Measurements from ENCODE around the gene RHOT1. TPM values are rescaled to one million over a fixed set of nuclear protein-coding genes. Genes with fewer than 3 reads are reported as not detected.

RHOT1 gene
- total RNA-seq, 1 donor from 2014 or later: 34.6 TPM

DNA sequence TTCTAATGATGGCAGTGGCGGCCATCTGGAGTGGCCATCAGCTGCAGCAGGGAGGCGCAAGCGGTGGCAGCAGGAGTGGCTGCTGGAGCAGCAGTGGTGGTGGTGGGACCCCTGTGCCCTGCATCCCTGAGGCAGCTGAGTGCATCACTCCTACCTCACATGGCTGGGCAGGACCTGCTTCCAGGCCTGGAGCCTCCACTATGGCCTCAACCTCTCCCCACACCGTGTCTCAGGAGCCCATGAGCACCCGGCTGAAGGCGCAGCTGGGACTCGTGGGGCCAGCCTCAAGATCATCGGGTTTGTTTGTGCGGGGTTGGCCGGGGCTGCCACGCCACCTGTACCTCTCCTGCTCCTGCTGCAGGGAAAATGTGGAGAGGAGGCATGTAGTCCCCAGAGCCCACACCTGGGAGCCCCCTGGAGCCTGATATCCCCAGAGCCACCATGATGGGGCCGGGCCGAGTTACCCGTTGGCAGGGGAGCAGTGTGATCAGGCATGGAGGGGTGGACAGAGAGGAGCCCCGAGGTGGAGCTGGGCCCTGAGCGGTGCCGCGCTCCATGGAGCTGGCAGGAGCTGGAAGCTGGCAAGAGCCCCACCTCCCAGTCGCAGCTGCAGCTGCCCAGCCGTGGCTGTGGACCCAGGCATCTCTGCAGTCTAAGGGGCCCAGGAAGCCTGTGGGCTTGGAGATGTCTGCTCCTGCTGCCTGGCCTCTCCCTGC is 16.7 kb downstream of the RHOT1 start:
- H3K27ac Mint-ChIP-seq: no peak overlapping the region
- peaks cover 37% of the 10 kb centered on the region for H3K36me3 Mint-ChIP-seq
- H3K4me1 Mint-ChIP-seq: peaks cover 6% of the 10 kb centered on the region
- no peaks in the 10 kb centered on the region for H3K27me3 Mint-ChIP-seq (ENCODE audit: low read depth)
- H3K9me3 Mint-ChIP-seq: peaks cover 9% of the 10 kb centered on the region
- H3K4me3 Mint-ChIP-seq: no peak overlapping the region
- TF ChIP-seq, protein P1, sequence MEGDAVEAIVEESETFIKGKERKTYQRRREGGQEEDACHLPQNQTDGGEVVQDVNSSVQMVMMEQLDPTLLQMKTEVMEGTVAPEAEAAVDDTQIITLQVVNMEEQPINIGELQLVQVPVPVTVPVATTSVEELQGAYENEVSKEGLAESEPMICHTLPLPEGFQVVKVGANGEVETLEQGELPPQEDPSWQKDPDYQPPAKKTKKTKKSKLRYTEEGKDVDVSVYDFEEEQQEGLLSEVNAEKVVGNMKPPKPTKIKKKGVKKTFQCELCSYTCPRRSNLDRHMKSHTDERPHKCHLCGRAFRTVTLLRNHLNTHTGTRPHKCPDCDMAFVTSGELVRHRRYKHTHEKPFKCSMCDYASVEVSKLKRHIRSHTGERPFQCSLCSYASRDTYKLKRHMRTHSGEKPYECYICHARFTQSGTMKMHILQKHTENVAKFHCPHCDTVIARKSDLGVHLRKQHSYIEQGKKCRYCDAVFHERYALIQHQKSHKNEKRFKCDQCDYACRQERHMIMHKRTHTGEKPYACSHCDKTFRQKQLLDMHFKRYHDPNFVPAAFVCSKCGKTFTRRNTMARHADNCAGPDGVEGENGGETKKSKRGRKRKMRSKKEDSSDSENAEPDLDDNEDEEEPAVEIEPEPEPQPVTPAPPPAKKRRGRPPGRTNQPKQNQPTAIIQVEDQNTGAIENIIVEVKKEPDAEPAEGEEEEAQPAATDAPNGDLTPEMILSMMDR (IDR thresholded peaks at IDR 0.05; ENCODE audit: unreplicated experiment): no peak
- DNase-seq (ENCODE audit: low spot score in 2 of 2, unreplicated experiment in 2 of 2): no peak

DNA sequence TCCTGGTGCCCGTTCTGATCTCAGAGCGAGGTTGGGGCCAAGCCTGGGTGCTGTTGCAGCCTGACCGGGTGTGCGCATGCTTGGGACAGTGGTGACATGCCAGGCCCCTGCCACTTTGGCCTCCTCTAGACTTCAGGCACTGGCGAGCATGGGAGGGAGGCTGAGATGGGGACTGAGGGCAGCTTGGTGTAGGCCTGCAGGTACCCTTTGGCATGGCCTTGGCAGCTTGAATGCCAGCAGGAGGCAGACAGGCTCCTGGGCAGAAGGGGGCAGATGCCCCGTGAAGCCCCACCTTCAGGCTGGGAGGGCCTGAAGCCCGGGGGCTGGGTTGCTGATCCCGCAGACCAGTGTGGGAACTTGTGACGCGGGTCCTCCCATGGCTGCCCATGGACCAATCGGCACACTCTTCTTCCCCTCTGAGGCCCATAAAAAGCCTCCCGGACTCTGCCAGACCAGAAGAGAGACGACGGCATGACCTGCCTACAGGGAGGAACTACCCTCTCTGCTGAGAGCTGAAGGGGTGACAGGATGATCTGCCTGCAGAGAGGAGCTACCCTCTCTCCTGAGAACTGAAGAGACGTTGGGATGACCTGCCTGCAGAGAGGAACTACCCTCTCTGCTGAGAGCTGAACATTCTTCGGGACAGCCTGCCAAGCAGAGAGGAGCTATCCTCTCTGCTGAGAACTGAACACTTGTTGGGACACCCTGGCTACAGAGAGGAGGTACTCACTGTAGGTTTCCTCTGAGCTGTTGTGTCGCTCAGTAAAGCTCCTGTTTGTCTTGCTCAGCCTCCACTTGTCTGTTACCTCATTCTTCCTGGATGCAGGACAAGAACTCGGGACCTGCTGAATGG is 17.5 kb downstream of the RHOT1 start:
- peaks cover 38% of the 10 kb centered on the region for H3K36me3 Mint-ChIP-seq
- no peak overlapping the region for H3K4me3 Mint-ChIP-seq
- DNase-seq (ENCODE audit: low spot score in 2 of 2, unreplicated experiment in 2 of 2): no peak
- H3K27me3 Mint-ChIP-seq (ENCODE audit: low read depth): no peaks in the 10 kb centered on the region
- peaks cover 6% of the 10 kb centered on the region for H3K4me1 Mint-ChIP-seq
- H3K9me3 Mint-ChIP-seq: peaks cover 9% of the 10 kb centered on the region
- no peak overlapping the region for H3K27ac Mint-ChIP-seq
- TF ChIP-seq, protein P1 (IDR thresholded peaks at IDR 0.05; ENCODE audit: unreplicated experiment): no peak

DNA sequence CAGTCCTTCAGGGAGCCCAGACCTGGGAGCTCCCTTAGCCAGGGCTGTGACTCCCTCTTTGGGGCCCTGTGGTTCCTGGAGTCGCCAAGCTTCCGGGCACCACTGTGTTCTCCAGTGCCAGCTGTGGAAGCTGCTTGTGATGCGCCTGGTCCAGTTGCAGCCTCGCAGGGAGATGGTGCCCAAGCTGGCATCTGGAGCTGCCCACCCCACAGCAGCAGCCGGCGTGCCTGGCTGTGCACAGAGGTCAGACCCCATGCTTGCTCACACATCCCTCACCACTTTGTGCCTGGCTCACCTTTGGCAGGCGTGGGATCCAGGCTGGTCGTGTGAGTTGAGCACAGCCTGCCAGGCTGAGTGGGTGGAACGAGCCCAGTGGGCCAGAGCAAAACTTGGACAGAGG is 18.2 kb downstream of the RHOT1 start:
- no peaks in the 10 kb centered on the region for H3K27me3 Mint-ChIP-seq (ENCODE audit: low read depth)
- no peak overlapping the region for H3K27ac Mint-ChIP-seq
- H3K4me1 Mint-ChIP-seq: peaks cover 6% of the 10 kb centered on the region
- DNase-seq (ENCODE audit: low spot score in 2 of 2, unreplicated experiment in 2 of 2): no peak
- no peak overlapping the region for H3K4me3 Mint-ChIP-seq
- TF ChIP-seq, protein P1 (IDR thresholded peaks at IDR 0.05; ENCODE audit: unreplicated experiment): no peak
- peaks cover 41% of the 10 kb centered on the region for H3K36me3 Mint-ChIP-seq
- peaks cover 9% of the 10 kb centered on the region for H3K9me3 Mint-ChIP-seq

DNA sequence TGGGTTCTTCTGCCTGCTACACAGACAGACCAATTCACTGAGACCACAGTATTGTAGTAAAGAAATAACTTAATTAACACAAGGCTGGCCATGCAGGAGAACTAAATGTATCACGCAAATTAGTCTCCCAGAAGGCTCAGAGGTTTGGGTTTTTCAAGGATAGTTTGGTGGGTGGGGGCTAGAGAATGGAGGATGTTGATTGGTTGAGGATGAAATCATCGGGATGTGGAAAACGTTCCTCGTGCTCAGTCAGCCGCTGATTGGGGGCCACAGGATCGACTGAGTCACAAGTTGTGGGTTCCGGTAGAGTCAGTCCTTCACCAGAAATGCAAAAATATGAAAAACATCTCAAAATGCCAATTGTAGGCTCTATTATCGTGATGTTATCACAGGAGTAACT is 18.7 kb downstream of the RHOT1 start:
- Mint-ChIP-seq H3K36me3 (peaks cover 38% of the 10 kb centered on the region), H3K4me3 (no peak overlapping the region), H3K4me1 (peaks cover 6% of the 10 kb centered on the region), H3K27me3 (ENCODE audit: low read depth) (no peaks in the 10 kb centered on the region), H3K9me3 (peaks cover 9% of the 10 kb centered on the region), H3K27ac (no peak overlapping the region)
- DNase-seq (ENCODE audit: low spot score in 2 of 2, unreplicated experiment in 2 of 2): no peak
- TF ChIP-seq, protein P1 (IDR thresholded peaks at IDR 0.05; ENCODE audit: unreplicated experiment): no peak

DNA sequence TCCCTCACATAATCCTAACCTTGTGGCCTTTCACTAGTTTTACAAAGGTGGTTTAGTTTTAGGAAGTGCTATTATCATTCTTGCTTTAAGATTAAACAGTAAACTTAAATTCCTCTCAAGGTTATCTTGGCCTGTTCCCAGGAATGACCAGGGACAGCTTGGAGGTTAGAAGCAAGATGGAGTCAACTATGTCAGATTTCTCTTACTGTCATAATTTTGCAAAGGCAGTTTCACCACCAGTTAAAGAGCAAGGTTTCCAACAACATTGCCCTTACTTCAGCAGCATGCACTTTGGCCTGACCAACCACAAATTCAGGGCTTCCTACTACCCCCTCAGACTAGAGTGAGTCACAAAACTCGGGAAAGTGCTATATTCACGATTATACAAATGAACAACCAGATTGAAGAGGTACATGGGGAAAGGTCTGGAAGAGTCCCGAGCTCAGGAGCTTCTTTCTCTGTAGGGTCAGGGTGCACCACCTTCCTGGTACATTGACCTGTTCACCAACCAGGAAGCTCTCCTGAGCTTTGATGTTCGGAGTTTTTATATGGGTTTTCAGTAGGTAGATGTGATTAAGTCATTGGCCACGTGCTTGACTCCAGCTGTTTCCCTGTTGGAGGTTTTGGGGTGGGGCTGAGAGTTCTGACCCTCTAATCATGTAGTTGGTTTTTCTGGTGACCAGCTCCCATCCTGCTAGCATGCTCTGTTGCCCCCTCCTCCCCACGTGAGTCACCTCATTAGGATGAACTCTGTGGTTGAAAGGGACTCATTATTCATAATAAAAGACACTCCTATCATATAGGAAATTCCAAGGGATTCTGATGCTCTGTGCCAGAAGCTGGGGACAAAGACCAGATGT is 19.4 kb downstream of the RHOT1 start:
- Mint-ChIP-seq H3K4me3 (no peak overlapping the region), H3K9me3 (peaks cover 15% of the 10 kb centered on the region), H3K4me1 (peaks cover 6% of the 10 kb centered on the region), H3K27me3 (ENCODE audit: low read depth) (no peaks in the 10 kb centered on the region), H3K36me3 (peaks cover 43% of the 10 kb centered on the region), H3K27ac (peak overlapping the region; percentile 21)
- DNase-seq (ENCODE audit: low spot score in 2 of 2, unreplicated experiment in 2 of 2): no peak
- TF ChIP-seq, protein P1 (IDR thresholded peaks at IDR 0.05; ENCODE audit: unreplicated experiment): no peak

All from mesothelial cell of epicardium (in vitro differentiated cells).